ENCODE data around the gene TRIM66. TPM values are rescaled to one million over a fixed set of nuclear protein-coding genes. Genes with fewer than 3 reads are reported as not detected.

The TRIM66 gene
- total and polyA plus RNA-seq, 2 experiments from 2014 or later, result 1.0 to 3.3 TPM

DNA sequence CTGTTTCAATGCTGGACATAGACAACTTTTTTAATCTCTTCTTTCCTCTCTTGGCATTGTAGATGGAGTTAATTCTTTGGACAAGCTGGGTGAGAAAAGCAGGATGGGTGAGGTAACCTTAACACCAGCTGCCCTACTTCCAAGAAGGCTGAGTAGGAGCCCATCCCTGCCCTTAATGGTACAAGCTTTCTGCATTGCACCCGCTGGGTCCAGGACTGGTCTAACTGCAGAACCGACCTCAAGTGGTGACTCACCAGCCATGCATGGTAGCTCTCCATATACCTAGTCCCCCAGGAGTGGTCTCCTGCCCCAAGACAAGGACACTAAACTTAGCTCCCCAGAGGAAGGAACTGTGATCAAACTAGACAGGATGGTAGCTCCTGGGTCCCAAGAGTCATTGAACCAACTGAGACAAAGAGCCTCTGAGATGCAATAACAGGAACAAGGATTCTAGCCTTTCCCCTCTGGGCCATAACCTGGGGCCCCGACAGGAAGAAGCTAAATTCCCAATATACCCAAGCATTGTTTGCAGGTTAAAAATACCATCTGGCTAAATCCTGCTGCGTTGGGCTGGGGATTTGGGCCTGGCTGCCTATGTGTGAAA, 32.3 kb upstream of the TRIM66 start:
- H3K27me3 ChIP-seq (ENCODE audit: insufficient read depth), result no peaks in the 10 kb centered on the region

More for the DNA sequence above, 32.3 kb upstream of the TRIM66 start:
- H3K9me2 ChIP-seq (ENCODE audit: insufficient read depth), result no peaks in the 10 kb centered on the region
- H3K36me3 ChIP-seq (ENCODE audit: insufficient read depth), result no peaks in the 10 kb centered on the region
- Mint-ChIP-seq H3K36me3 (ENCODE audit: low read depth) (peaks cover 12% of the 10 kb centered on the region), H3K27ac (no peak overlapping the region), H3K27me3 (ENCODE audit: insufficient read depth, low read depth, poor library complexity) (peaks cover 16% of the 10 kb centered on the region), H3K4me3 (no peak overlapping the region), H3K4me1 (peaks cover 23% of the 10 kb centered on the region), H3K9me3 (no peaks in the 10 kb centered on the region)
- no peak overlapping the region for H3K27ac ChIP-seq (ENCODE audit: low read depth)
- H4K20me1 ChIP-seq (replicated peaks; ENCODE audit: insufficient read depth), result no peaks in the 10 kb centered on the region
- no peak for ATAC-seq
- no peak overlapping the region for H3K4me2 ChIP-seq
- H3F3A ChIP-seq (replicated peaks; ENCODE audit: low read depth), result no peaks in the 10 kb centered on the region
- no peak overlapping the region for H2AFZ ChIP-seq
- H3K4me1 ChIP-seq (ENCODE audit: insufficient read depth), result no peaks in the 10 kb centered on the region
- no peak for TF ChIP-seq STAT1 (IDR thresholded peaks at IDR 0.05; ENCODE audit: unreplicated experiment)
- TF ChIP-seq, protein P1, sequence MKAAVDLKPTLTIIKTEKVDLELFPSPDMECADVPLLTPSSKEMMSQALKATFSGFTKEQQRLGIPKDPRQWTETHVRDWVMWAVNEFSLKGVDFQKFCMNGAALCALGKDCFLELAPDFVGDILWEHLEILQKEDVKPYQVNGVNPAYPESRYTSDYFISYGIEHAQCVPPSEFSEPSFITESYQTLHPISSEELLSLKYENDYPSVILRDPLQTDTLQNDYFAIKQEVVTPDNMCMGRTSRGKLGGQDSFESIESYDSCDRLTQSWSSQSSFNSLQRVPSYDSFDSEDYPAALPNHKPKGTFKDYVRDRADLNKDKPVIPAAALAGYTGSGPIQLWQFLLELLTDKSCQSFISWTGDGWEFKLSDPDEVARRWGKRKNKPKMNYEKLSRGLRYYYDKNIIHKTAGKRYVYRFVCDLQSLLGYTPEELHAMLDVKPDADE (IDR thresholded peaks at IDR 0.05), result no peak
- no peak for TF ChIP-seq JUNB (IDR thresholded peaks at IDR 0.05; ENCODE audit: unreplicated experiment)
- TF ChIP-seq, protein P2, sequence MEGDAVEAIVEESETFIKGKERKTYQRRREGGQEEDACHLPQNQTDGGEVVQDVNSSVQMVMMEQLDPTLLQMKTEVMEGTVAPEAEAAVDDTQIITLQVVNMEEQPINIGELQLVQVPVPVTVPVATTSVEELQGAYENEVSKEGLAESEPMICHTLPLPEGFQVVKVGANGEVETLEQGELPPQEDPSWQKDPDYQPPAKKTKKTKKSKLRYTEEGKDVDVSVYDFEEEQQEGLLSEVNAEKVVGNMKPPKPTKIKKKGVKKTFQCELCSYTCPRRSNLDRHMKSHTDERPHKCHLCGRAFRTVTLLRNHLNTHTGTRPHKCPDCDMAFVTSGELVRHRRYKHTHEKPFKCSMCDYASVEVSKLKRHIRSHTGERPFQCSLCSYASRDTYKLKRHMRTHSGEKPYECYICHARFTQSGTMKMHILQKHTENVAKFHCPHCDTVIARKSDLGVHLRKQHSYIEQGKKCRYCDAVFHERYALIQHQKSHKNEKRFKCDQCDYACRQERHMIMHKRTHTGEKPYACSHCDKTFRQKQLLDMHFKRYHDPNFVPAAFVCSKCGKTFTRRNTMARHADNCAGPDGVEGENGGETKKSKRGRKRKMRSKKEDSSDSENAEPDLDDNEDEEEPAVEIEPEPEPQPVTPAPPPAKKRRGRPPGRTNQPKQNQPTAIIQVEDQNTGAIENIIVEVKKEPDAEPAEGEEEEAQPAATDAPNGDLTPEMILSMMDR (conservative IDR thresholded peaks at IDR 0.05; ENCODE audit: low read depth in 2 of 2), result no peak
- no peak for TF ChIP-seq CREB1 (CRISPR knock-in tag; IDR thresholded peaks at IDR 0.05; ENCODE audit: low read depth)
- no peak for TF ChIP-seq ZNF114 (CRISPR knock-in tag; IDR thresholded peaks at IDR 0.05)
- TF ChIP-seq NANOG (IDR thresholded peaks at IDR 0.05; ENCODE audit: borderline replicate concordance), result no peak
- TF ChIP-seq, protein P3, sequence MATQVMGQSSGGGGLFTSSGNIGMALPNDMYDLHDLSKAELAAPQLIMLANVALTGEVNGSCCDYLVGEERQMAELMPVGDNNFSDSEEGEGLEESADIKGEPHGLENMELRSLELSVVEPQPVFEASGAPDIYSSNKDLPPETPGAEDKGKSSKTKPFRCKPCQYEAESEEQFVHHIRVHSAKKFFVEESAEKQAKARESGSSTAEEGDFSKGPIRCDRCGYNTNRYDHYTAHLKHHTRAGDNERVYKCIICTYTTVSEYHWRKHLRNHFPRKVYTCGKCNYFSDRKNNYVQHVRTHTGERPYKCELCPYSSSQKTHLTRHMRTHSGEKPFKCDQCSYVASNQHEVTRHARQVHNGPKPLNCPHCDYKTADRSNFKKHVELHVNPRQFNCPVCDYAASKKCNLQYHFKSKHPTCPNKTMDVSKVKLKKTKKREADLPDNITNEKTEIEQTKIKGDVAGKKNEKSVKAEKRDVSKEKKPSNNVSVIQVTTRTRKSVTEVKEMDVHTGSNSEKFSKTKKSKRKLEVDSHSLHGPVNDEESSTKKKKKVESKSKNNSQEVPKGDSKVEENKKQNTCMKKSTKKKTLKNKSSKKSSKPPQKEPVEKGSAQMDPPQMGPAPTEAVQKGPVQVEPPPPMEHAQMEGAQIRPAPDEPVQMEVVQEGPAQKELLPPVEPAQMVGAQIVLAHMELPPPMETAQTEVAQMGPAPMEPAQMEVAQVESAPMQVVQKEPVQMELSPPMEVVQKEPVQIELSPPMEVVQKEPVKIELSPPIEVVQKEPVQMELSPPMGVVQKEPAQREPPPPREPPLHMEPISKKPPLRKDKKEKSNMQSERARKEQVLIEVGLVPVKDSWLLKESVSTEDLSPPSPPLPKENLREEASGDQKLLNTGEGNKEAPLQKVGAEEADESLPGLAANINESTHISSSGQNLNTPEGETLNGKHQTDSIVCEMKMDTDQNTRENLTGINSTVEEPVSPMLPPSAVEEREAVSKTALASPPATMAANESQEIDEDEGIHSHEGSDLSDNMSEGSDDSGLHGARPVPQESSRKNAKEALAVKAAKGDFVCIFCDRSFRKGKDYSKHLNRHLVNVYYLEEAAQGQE (IDR thresholded peaks at IDR 0.05; ENCODE audit: unreplicated experiment), result no peak
- TF ChIP-seq, protein P4, sequence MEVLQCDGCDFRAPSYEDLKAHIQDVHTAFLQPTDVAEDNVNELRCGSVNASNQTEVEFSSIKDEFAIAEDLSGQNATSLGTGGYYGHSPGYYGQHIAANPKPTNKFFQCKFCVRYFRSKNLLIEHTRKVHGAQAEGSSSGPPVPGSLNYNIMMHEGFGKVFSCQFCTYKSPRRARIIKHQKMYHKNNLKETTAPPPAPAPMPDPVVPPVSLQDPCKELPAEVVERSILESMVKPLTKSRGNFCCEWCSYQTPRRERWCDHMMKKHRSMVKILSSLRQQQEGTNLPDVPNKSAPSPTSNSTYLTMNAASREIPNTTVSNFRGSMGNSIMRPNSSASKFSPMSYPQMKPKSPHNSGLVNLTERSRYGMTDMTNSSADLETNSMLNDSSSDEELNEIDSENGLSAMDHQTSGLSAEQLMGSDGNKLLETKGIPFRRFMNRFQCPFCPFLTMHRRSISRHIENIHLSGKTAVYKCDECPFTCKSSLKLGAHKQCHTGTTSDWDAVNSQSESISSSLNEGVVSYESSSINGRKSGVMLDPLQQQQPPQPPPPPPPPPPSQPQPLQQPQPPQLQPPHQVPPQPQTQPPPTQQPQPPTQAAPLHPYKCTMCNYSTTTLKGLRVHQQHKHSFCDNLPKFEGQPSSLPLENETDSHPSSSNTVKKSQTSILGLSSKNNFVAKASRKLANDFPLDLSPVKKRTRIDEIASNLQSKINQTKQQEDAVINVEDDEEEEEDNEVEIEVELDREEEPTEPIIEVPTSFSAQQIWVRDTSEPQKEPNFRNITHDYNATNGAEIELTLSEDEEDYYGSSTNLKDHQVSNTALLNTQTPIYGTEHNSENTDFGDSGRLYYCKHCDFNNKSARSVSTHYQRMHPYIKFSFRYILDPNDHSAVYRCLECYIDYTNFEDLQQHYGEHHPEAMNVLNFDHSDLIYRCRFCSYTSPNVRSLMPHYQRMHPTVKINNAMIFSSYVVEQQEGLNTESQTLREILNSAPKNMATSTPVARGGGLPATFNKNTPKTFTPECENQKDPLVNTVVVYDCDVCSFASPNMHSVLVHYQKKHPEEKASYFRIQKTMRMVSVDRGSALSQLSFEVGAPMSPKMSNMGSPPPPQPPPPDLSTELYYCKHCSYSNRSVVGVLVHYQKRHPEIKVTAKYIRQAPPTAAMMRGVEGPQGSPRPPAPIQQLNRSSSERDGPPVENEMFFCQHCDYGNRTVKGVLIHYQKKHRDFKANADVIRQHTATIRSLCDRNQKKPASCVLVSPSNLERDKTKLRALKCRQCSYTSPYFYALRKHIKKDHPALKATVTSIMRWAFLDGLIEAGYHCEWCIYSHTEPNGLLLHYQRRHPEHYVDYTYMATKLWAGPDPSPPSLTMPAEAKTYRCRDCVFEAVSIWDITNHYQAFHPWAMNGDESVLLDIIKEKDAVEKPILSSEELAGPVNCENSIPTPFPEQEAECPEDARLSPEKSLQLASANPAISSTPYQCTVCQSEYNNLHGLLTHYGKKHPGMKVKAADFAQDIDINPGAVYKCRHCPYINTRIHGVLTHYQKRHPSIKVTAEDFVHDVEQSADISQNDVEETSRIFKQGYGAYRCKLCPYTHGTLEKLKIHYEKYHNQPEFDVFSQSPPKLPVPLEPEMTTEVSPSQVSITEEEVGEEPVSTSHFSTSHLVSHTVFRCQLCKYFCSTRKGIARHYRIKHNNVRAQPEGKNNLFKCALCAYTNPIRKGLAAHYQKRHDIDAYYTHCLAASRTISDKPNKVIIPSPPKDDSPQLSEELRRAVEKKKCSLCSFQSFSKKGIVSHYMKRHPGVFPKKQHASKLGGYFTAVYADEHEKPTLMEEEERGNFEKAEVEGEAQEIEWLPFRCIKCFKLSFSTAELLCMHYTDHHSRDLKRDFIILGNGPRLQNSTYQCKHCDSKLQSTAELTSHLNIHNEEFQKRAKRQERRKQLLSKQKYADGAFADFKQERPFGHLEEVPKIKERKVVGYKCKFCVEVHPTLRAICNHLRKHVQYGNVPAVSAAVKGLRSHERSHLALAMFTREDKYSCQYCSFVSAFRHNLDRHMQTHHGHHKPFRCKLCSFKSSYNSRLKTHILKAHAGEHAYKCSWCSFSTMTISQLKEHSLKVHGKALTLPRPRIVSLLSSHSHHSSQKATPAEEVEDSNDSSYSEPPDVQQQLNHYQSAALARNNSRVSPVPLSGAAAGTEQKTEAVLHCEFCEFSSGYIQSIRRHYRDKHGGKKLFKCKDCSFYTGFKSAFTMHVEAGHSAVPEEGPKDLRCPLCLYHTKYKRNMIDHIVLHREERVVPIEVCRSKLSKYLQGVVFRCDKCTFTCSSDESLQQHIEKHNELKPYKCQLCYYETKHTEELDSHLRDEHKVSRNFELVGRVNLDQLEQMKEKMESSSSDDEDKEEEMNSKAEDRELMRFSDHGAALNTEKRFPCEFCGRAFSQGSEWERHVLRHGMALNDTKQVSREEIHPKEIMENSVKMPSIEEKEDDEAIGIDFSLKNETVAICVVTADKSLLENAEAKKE (CRISPR knock-in tag; IDR thresholded peaks at IDR 0.05), result no peak
- no peak for TF ChIP-seq EZH2 (IDR thresholded peaks at IDR 0.05; ENCODE audit: low read depth, unreplicated experiment)
- no peak for TF ChIP-seq EZH2phosphoT487 (IDR thresholded peaks at IDR 0.05; ENCODE audit: unreplicated experiment)
- TF ChIP-seq ZNF331 (CRISPR knock-in tag; IDR thresholded peaks at IDR 0.05; ENCODE audit: low read depth), result no peak
- no peak for TF ChIP-seq POLR2AphosphoS5 (IDR thresholded peaks at IDR 0.05; ENCODE audit: low read depth)
- no peaks in the 10 kb centered on the region for H3K79me2 ChIP-seq (replicated peaks; ENCODE audit: insufficient read depth)
- no peak for DNase-seq (ENCODE audit: low spot score)
- no peak overlapping the region for H3K4me3 ChIP-seq
